Activated CD4-positive, alpha-beta T cell treated with anti-CD3 and anti-CD28 coated beads, Interleukin-2, amount 50 U/mL, for 48 hours (primary cell): Measurements from ENCODE around the gene PSG6.
"Not testable (repeated sequence)": the region's sequence is repeated elsewhere in the genome, so short reads cannot be mapped to it uniquely, and the experiment has no call there.

Experiments used
- DNase-seq, 2 experiments: peaks; one replicate each; pipeline ENCODE4 v3.0.0-alpha.2; 2020

PSG6 gene

DNA sequence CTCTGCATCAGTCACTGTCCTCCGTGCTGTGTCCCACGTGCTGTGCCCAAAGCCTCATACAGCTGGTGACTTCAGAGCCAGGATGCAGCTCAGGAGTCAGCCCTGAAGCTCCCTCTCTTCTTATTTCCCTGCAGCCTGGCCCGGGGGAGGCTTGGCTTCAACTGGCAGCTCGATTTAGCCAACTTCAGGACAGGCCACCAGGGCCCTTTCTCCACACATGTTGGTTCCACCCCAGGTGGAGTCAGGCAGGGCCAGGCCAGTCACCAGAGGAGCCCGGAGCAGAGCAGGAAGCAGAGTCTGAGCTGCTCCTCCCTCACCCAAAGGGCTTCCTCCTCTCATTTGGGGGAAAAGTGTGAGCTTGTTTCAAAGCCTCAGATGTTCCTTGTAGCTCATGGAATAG is 11.5 kb downstream of the PSG6 start:
- DNase-seq: not testable (repeated sequence)

DNA sequence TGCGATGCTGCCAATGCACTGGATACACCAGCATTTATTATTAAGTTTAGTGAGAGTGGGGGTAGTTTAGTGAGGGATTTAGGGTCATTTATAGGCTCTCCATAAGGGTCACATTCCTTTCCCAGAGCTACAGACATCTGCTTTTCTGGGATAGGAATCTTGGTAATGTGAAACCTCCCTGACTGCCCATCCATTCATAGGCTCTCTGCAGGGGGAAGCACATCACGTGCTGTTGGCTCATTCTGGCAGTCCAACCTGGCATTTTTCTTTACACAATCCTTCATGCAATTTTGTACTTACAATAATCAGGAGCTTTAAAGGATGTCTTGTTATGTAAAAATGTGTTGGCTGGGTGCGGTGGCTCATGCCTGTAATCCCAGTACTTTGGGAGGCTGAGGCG is 17.1 kb downstream of the PSG6 start:
- not testable (repeated sequence) for DNase-seq

DNA sequence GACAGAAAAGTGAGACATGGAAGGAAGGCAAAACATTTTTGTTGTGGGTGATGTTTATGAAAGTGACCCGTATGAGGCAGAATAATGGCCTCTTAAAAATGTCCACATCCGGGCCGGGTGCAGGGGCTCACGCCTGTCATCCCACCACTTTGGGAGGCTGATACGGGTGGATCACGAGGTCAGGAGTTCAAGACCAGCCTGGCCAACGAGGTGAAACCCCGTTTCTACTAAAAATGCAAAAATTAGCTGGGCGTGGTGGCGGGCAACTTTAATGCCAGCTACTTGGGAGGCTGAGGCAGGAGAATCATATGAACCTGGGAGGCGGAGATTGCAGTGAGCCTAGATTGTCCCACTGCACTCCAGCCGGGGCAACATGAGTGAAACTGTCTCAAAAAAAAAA is 18.0 kb downstream of the PSG6 start:
- DNase-seq: not testable (repeated sequence)

- DNase-seq: not testable (repeated sequence)
Observed at GRCh38 chr19:42899110-42899509, 18.6 kb downstream of the PSG6 start.

- DNase-seq: not testable (repeated sequence)
Observed at GRCh38 chr19:42898656-42899055, 19.0 kb downstream of the PSG6 start.

DNA sequence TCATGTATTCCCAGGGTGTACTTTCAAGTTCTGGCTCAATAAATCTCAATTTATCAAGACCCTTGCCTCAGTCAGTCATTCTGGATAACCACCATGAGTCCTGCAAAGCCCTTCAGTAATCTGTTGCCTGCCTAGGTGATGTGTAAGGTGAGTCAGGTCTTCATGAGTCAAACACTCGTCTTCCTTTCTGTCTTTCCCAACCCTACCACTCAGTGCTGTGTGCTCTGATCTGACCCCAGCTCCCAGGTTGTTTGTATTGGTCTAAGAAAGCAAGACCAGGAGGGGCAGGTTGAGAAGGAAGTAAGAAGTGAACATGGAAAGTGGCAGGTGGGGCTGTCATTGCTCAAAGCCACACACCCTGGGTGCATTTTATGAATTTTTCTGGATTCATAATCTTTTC is 20.0 kb downstream of the PSG6 start:
- DNase-seq: not testable (repeated sequence)

DNA sequence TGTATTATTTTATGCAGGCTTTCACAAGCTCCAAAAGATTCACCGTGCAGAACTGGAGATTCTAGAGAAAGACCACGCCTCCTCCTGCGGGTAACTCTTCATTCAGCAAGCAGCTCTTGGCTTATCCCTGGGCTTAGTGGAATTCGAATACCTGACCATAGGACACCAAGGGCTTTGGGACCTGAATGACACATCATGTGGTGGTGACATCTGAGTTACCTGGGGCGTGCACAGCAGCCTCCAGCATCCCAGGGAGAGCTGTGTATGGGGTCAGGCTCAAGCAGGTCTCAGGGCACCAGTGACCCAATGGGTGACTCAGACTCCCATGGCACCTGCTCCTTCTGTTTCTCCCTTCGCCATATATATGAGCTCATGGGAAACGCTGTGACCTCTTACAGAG is 27.2 kb downstream of the PSG6 start:
- DNase-seq: not testable (repeated sequence)

DNA sequence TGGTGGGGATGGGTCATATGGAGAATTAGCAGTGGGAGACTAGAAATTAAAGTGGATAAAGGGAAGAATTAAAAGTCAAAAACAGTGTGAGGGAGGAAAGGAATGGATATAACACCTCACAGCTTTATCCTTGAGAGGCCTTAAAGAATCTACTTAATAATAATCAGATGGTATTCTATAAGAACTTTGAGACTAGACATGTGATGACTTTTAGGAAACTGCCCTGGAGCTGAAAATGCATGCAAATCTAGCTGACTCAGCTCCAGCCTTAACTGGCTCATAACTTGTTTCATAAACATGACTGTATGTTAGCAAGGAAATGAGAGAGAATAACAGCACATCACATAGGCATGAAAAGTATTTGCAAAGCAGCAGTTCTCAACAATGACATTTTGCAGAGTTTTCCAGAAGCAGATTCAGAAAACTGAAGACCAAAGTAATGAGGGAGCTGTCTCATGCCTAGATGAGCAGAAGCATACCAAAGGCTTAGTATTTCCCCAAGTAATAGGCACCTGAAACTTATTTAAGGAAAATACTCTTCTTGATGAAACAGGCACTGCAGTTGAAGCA is 29.7 kb downstream of the PSG6 start:
- not testable (repeated sequence) for DNase-seq

DNA sequence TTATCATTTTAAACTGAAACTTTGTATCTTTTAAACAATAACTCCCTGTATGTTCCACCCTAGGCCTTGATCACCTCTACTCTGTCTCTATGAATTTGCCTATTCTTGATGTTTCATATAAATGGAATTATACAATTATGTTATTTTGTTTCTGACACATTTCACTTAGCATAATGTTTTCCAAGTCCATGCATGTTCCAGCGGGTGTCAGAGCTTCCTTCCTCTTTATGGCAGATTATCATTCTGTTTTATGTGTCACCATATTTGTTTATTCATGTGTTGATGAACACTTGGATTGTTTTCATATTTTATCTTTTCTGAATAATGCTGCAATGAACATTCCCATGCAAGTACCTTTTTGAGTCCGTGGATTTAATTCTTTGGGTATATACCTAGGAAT is 35.0 kb downstream of the PSG6 start:
- not testable (repeated sequence) for DNase-seq

GRCh38 chr19:42882010-42882409 is 35.7 kb downstream of the PSG6 start:
- not testable (repeated sequence) for DNase-seq

DNA sequence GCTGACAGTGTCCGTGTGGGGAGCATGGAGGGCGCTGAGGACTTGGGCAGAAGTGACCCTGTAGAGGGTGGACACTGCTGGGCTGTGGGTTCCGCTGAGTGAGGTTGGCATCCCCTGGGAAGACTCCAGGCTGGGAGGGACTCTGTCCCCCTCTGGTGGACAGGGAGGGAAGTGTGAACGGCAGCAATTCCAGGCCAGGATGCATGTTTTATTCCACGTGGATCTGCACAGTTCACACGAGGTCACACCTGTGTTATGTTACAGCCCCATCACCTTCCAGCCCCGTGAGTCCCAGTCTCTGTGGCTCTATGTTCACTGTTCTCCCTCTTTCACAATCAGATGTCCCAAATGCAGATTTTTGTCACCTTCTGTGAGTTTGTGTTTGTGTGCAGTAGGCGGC is 36.4 kb downstream of the PSG6 start:
- peak in 1 of 2 experiments; percentile 3 for DNase-seq

DNA sequence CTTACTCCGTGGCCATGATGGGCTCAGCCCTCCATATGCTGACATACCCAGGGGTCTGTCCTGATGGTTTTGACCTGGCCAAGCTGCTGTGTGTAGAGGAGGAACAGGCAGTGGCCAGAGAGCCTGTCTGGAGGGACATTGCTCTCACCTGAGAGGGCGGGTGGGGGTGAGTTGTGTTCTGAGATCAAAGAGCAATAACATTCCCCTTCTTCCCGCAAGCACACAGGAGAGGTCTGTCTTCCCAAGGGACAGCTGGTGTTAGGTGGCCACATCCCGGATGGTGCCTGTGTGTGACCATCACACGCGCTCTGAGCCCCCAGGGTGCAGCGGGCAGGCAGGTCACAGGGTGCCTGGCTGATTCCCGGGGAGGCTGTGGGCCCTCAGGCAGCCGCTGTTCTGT is 37.1 kb downstream of the PSG6 start:
- DNase-seq: not testable (repeated sequence)

GRCh38 chr19:42879613-42880012 is 38.1 kb downstream of the PSG6 start, which contains the start of gene PSG1:
PSG1 (minus strand) TSS chr19:42879713; CDS start chr19:42879581, 132 bp downstream.
- no peak for DNase-seq

DNA sequence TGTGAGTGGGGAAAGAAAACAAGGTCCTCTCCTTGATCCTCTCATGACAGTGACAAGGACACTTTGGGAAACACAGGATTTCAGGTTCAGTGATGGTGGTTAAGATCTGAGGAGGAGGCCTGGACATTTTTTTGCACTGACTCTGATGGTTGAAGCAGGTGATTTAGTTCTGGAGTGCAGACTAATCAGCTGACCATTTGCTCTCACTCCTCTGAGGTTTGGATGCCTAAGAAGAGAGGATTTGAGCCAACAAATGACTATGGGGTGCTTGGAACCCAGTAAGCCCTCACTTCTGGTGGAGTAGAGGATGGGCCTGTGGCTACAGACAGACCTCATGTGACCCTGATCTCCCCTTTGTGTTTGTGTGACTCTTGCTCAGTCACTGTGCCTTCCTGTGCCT is 41.1 kb downstream of the PSG6 start:
- DNase-seq: not testable (repeated sequence)

GRCh38 chr19:42875881-42876280 is 41.8 kb downstream of the PSG6 start:
- not testable (repeated sequence) for DNase-seq

DNA sequence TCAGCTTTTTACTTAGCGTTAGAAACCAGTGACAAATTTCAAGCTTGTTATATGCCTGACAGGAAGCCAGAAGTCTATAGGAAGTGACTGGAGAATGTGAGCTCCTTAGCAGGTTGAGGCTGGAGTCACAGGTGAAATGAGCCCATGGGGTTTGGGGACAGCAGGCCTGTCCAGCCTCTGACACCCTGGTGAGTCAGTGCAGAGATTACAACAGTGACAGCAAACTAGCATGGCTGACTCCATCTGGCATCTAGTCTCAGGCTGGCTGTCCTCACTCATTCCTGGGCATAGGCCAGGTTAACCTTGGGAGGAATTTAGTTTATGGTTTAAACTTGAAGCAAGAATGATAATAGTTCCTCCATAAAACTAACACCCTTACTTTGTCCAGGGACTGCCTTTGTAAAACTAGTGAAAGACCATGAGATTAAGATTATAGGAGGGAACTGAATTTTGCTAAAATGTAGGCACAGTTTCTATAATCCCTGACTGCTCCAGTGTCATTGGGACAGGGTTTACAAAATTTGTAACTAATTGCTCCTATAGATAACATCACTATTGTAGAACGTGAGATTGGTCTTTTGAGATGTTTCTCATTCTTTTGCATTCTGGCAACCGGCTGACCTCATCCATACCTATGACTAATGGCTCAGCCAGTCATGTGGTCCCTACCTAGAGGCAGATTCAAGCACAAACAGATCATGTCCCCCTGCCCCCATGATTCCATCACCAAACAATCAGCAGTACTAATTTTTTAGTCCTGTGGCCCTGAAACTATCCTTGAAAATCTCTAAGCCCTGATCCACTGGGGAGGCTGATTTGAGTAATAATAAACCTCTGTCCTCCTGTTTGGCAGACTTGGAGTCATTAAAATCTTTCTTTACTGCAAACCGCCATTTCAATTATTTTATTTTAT is 42.5 kb downstream of the PSG6 start:
- DNase-seq: not testable (repeated sequence)

DNA sequence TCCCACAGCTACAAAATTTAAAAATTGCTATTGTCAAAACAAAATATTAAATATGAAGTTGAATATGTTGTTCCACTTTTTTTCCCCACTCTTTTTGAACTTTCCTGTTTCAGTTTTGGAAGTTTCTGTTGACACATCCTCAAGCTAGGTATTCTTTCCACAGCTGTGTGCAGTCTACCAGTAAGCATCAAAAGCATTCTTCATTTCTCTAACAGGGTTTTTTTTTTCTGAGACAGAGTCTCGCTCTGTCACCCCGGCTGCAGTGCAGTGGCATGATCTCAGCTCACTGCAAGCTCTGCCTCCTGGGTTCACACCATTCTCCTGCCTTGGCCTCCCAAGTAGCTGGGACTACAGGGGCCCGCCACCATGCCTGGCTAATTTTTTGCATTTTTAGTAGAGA is 43.6 kb downstream of the PSG6 start:
- DNase-seq: not testable (repeated sequence)

DNA sequence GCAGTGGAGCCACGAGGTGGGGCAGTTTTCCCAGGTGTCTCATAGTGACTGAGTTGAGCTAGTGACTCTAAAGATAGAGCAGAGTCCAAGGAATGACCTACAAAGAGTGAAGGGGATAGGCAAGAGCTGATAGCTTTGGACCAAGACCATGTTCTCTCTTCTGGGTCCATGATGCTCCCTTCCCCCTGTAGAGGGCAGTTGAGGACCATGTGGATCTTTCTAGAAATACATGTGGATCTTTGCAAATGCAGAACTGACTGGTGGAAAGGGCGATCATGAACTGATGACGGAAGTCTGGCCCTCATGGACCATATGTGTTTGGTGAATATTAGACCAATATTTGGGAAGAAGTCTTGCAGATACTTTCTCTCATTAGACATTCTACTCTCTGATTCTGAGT is 45.1 kb downstream of the PSG6 start:
- no peak for DNase-seq

DNA sequence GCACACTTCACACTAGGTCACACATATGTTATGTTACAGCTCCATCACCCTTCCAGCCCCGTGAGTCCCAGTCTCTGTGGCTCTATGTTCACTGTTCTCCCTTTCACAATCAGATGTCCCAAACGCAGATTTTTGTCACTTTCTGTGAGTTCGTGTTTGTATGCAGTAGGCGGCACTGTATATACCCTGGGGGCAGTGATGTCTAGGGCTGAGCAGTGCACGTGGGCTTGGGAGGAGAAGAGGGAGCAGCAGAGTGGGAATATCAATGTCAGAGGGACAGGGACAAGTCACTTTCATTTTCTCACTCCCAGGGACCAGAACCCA is 60.2 kb downstream of the PSG6 start:
- no peak for DNase-seq

DNA sequence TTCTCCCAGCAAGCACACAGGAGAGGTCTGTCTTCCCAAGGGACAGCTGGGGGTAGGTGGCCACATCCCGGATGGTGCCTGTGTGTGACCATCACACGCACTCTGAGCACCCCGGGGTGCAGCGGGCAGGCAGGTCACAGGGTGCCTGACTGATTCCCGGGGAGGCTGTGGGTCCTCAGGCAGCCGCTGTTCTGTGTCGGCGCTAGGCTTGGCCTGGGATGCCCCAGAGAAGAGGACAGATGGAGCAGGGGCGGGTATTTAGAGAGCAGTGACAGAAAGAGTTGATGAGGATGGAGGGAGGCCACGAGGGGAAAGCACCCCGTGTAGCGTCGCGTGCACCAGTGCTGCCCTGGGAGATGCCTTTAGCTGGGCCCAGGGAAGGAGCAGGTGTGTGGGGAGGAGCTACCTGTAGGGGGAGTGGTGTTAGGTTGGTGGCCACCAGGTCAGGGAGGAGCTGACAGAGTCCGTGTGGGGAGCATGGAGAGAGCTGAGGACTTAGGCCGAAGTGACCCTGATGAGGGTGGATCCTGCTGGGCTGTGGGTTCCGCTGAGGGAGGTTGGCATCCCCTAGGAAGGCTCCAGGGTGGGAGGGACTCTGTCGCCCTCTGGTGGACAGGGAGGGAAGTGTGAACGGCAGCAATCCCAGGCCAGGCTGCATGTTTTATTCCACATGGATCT is 60.7 kb downstream of the PSG6 start:
- peak; percentile 38 to 49 for DNase-seq

- DNase-seq: not testable (repeated sequence)
Observed at GRCh38 chr19:42854745-42855144, 62.9 kb downstream of the PSG6 start.

- DNase-seq: not testable (repeated sequence)
Observed at GRCh38 chr19:42853231-42853630, 64.5 kb downstream of the PSG6 start.

DNA sequence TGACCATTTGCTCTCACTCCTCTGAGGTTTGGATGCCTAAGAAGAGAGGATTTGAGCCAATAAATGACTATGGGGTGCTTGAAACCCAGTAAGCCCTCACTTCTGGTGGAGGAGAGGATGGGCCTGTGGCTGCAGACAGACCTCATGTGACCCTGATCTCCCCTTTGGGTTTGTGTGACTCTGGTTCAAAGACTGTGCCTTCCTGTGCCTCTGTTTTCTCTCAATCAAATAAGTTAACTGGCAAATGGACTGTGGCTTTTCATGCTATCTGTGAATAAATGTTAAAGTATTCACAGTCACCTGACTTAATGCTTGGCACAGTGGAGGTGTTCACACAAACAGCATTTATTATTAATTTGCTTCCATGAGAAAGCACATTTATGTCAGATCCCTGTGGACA is 64.9 kb downstream of the PSG6 start:
- not testable (repeated sequence) for DNase-seq
